A549 (cell line): Measurements from ENCODE around the gene ANKRD29. TPM values are rescaled to one million over a fixed set of nuclear protein-coding genes. Genes with fewer than 3 reads are reported as not detected.

ENCODE experiments used
- CBX2 ChIP-seq: fragments of 200-600 bp; sonication (generic); IDR thresholded peaks from 2 replicates; pipeline ENCODE4 v1.6.1; 2016; ENCODE audit warnings: low read depth, mild to moderate bottlenecking, borderline replicate concordance
- CEBPB ChIP-seq, 2 experiments: fragments of >200 bp in 1 of 2; sonication (Bioruptor Twin) in 1 of 2; formaldehyde crosslinking in 1 of 2; IDR thresholded peaks; 2 replicates each; pipeline ENCODE4 v1.6.1; 2012 to 2016
- EHF ChIP-seq: fragments of 250-450 bp; sonication (Bioruptor Pico); IDR thresholded peaks from 2 replicates; pipeline ENCODE4 v1.5.0; 2020; ENCODE audit warnings: mild to moderate bottlenecking
- EHMT2 ChIP-seq: fragments of 200-600 bp; sonication (generic); IDR thresholded peaks from 2 replicates; pipeline ENCODE4 v1.6.1; 2016; ENCODE audit warnings: antibody characterized with exemption, low read depth, mild to moderate bottlenecking, moderate library complexity
- EP300 ChIP-seq, 2 experiments: fragments of >200 bp; sonication (Bioruptor Twin); formaldehyde crosslinking; IDR thresholded peaks; 2 replicates in 1 of 2; 3 replicates in 1 of 2; pipeline ENCODE4 v1.6.1; 2016 to 2017
- FOSB ChIP-seq: fragments of 250-450 bp; sonication (Bioruptor Pico); IDR thresholded peaks from 2 replicates; pipeline ENCODE4 v1.5.0; 2020; ENCODE audit warnings: mild to moderate bottlenecking, moderate library complexity
- FOXS1 ChIP-seq: fragments of 250-450 bp; sonication (Bioruptor Pico); IDR thresholded peaks from 2 replicates; pipeline ENCODE4 v1.5.0; 2020; ENCODE audit warnings: mild to moderate bottlenecking, moderate library complexity
- GATA3 ChIP-seq: IDR thresholded peaks from 2 replicates; pipeline ENCODE4 v1.6.1; 2012; ENCODE audit warnings: borderline replicate concordance
- HDAC2 ChIP-seq: fragments of 200-600 bp; sonication (generic); IDR thresholded peaks from 2 replicates; pipeline ENCODE4 v1.6.1; 2016
- HEYL ChIP-seq: fragments of 250-450 bp; sonication (Bioruptor Pico); IDR thresholded peaks from 2 replicates; pipeline ENCODE4 v1.8.0; 2021; ENCODE audit warnings: mild to moderate bottlenecking, moderate library complexity
- HOXB13 ChIP-seq: fragments of 250-450 bp; sonication (Bioruptor Pico); IDR thresholded peaks from 2 replicates; pipeline ENCODE4 v1.5.0; 2020; ENCODE audit warnings: low read depth, mild to moderate bottlenecking, moderate library complexity
- JUN ChIP-seq, 2 experiments: fragments of >200 bp; sonication (Bioruptor Twin); formaldehyde crosslinking; IDR thresholded peaks; 2 replicates in 1 of 2; 3 replicates in 1 of 2; pipeline ENCODE4 v1.6.1; 2016 to 2017
- JUNB ChIP-seq: fragments of >200 bp; sonication (Bioruptor Twin); formaldehyde crosslinking; IDR thresholded peaks from 2 replicates; pipeline ENCODE4 v1.6.1; 2016
- KDM1A ChIP-seq: fragments of 200-600 bp; sonication (generic); IDR thresholded peaks from 2 replicates; pipeline ENCODE4 v1.6.1; 2016; ENCODE audit warnings: low read depth, mild to moderate bottlenecking
- MAFK ChIP-seq: fragments of 450-650 bp; IDR thresholded peaks from 2 replicates; pipeline ENCODE4 v1.6.1; 2014; ENCODE audit not compliant: partially characterized antibody
- MAZ ChIP-seq: fragments of 150-350 bp; IDR thresholded peaks from 2 replicates; pipeline ENCODE4 v1.6.1; 2014; ENCODE audit warnings: antibody characterized with exemption, low read depth, low read length, borderline replicate concordance
- MYC ChIP-seq: IDR thresholded peaks from 2 replicates; pipeline ENCODE4 v1.6.1; 2012; ENCODE audit warnings: mild to moderate bottlenecking, inconsistent platforms, low read length, improper control_type of control experiment, borderline replicate concordance
- NFE2L2 ChIP-seq: fragments of 150-350 bp; conservative IDR thresholded peaks from 2 replicates; pipeline ENCODE4 v1.6.1; 2014; ENCODE audit warnings: low read length
- NPAS2 ChIP-seq: fragments of 250-450 bp; sonication (Bioruptor Pico); IDR thresholded peaks from 2 replicates; pipeline ENCODE4 v1.8.0; 2022; ENCODE audit warnings: mild to moderate bottlenecking, moderate library complexity, borderline replicate concordance
- RARB ChIP-seq: fragments of 250-450 bp; sonication (Bioruptor Pico); IDR thresholded peaks from 2 replicates; pipeline ENCODE4 v1.8.0; 2021; ENCODE audit warnings: mild to moderate bottlenecking, moderate library complexity
- REST ChIP-seq: fragments of 200-600 bp; sonication (generic); IDR thresholded peaks from 2 replicates; pipeline ENCODE4 v1.6.1; 2016; ENCODE audit warnings: antibody characterized with exemption, mild to moderate bottlenecking, moderate library complexity
- RFX5 ChIP-seq: fragments of 450-650 bp; IDR thresholded peaks from 2 replicates; pipeline ENCODE4 v1.7.1; 2014; ENCODE audit warnings: antibody characterized with exemption, mild to moderate bottlenecking, moderate library complexity
- RNF2 ChIP-seq: fragments of 200-600 bp; sonication (generic); IDR thresholded peaks from 2 replicates; pipeline ENCODE4 v1.6.1; 2016; ENCODE audit warnings: low read depth, mild to moderate bottlenecking, antibody characterized with exemption, moderate library complexity, borderline replicate concordance
- SREBF2 ChIP-seq: fragments of 450-650 bp; IDR thresholded peaks from 2 replicates; pipeline ENCODE4 v1.6.1; 2014; ENCODE audit warnings: mild to moderate bottlenecking, moderate library complexity
- TFCP2L1 ChIP-seq: fragments of 250-450 bp; sonication (Bioruptor Pico); IDR thresholded peaks from 2 replicates; pipeline ENCODE4 v1.5.0; 2021; ENCODE audit warnings: mild to moderate bottlenecking
- TP53 ChIP-seq: fragments of 250-450 bp; sonication (Bioruptor Pico); IDR thresholded peaks from 2 replicates; pipeline ENCODE4 v1.5.0; 2021; ENCODE audit warnings: mild to moderate bottlenecking, moderate library complexity
- ZNF302 ChIP-seq: fragments of 250-450 bp; sonication (Bioruptor Pico); IDR thresholded peaks from 2 replicates; pipeline ENCODE4 v1.9.0; 2021; ENCODE audit warnings: inconsistent platforms, mild to moderate bottlenecking, moderate library complexity
- polyA plus RNA-seq, 4 experiments: library from polyadenylated mRNA; depleted of rRNA in 3 of 4; stranded (reverse); fragments of >200 nt; fragmentation: RNase III in 1 of 4; extraction: RNeasy Plus Mini Kit Qiagen cat#74134 plus additional on column Dnase treatment in 1 of 4; gene quantifications; 2 replicates in 3 of 4; 3 replicates in 1 of 4; pipeline ENCODE4 v1.2.3, GENCODE V29; 2011 to 2017
- TF ChIP-seq, protein P1 (sequence below): fragments of 150-350 bp; IDR thresholded peaks from 2 replicates; pipeline ENCODE4 v1.6.1; 2014; ENCODE audit warnings: low read depth, mild to moderate bottlenecking, low read length
- TF ChIP-seq, protein P2 (sequence below): fragments of >200 bp; sonication (Bioruptor Twin); formaldehyde crosslinking; IDR thresholded peaks from 2 replicates; pipeline ENCODE4 v1.6.1; 2016

ANKRD29 gene
- polyA plus RNA-seq, 2 of the 4 experiments (the other 2 are of a cell fraction) = 12.4 to 25.4 TPM

GRCh38 chr18:23627321-23627720, 35.4 kb downstream of the ANKRD29 start (continued):
- no peak for TF ChIP-seq ZNF302 (CRISPR knock-in tag)
- peak in 1 of 2 experiments; percentile 68; a peak in 2 of 5 replicates for TF ChIP-seq EP300 (IDR thresholded peaks at IDR 0.05)
- TF ChIP-seq NFE2L2 = no peak
- no peak for TF ChIP-seq EHMT2
- no peak for TF ChIP-seq RNF2
- no peak for TF ChIP-seq SREBF2
- no peak for TF ChIP-seq TFCP2L1
- TF ChIP-seq CEBPB (IDR thresholded peaks at IDR 0.05) = peak; percentile 51 to 90; a peak in 3 of 4 replicates
- TF ChIP-seq JUNB = peak; percentile 86
- TF ChIP-seq, protein P1, sequence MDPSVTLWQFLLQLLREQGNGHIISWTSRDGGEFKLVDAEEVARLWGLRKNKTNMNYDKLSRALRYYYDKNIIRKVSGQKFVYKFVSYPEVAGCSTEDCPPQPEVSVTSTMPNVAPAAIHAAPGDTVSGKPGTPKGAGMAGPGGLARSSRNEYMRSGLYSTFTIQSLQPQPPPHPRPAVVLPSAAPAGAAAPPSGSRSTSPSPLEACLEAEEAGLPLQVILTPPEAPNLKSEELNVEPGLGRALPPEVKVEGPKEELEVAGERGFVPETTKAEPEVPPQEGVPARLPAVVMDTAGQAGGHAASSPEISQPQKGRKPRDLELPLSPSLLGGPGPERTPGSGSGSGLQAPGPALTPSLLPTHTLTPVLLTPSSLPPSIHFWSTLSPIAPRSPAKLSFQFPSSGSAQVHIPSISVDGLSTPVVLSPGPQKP = no peak
- TF ChIP-seq GATA3 = peak; percentile 85
- TF ChIP-seq HOXB13 (CRISPR knock-in tag) = no peak
- TF ChIP-seq MYC = no peak
- TF ChIP-seq NPAS2 (CRISPR knock-in tag) = no peak
- no peak for TF ChIP-seq MAZ
- no peak for TF ChIP-seq RARB
- TF ChIP-seq FOSB (CRISPR knock-in tag) = no peak
- no peak for TF ChIP-seq HEYL
- TF ChIP-seq MAFK = no peak
- no peak for TF ChIP-seq CBX2
- TF ChIP-seq REST = no peak
- TF ChIP-seq TP53 (CRISPR knock-in tag) = no peak
- 0 out of 5 replicates have a peak, but pooled peaks have one; percentile 41 to 48 for TF ChIP-seq JUN (IDR thresholded peaks at IDR 0.05)
- no peak for TF ChIP-seq HDAC2
- no peak for TF ChIP-seq EHF (CRISPR knock-in tag)
- no peak for TF ChIP-seq KDM1A
- TF ChIP-seq, protein P2, sequence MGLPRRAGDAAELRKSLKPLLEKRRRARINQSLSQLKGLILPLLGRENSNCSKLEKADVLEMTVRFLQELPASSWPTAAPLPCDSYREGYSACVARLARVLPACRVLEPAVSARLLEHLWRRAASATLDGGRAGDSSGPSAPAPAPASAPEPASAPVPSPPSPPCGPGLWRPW = no peak
- no peak for TF ChIP-seq FOXS1 (CRISPR knock-in tag)
- TF ChIP-seq RFX5 = no peak
